PFSK-1 (cell line): ENCODE results near the gene ZNF611.

Experiments
- POLR2AphosphoS5 ChIP-seq: IDR thresholded peaks from 2 replicates; pipeline ENCODE4 v1.6.1; 2012; ENCODE audit warnings: low read depth, mild to moderate bottlenecking, control low read depth, low read length, moderate library complexity
- SIN3A ChIP-seq: IDR thresholded peaks from 2 replicates; pipeline ENCODE4 v1.6.1; 2012; ENCODE audit warnings: mild to moderate bottlenecking, low read length, moderate library complexity, borderline replicate concordance; ENCODE audit not compliant: insufficient read depth
- TAF1 ChIP-seq: IDR thresholded peaks from 2 replicates; pipeline ENCODE4 v1.6.1; 2012; ENCODE audit warnings: low read length, control low read depth, borderline replicate concordance; ENCODE audit not compliant: insufficient read depth
- TF ChIP-seq, protein P1 (sequence below), 2 experiments: IDR thresholded peaks; 2 replicates each; pipeline versions ENCODE4 v1.6.1 to v1.8.0; 2011 to 2012; ENCODE audit warnings: low read depth in 2 of 2, low read length in 2 of 2, control low read depth in 1 of 2, inconsistent platforms in 1 of 2, mild to moderate bottlenecking in 1 of 2, moderate library complexity in 1 of 2; ENCODE audit not compliant: insufficient read depth in 1 of 2

DNA sequence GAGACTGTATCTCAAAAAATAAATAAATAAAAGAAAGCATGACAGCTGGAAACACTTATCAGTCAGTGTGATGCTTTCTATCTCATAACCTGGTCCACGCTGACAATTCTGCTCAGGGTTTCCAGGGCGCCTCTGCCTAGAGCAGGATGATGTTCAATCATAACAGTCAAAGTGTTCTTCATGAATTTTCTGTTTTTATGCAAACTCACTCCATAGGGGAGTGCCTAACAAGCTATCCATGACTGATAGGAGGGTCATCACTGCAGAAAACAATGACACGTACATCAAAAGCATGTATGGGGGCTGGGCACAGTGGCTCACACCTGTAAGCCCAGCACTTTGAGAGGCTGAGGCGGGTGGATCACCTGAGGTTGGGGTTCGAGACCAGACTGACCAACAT, 55.2 kb downstream of the ZNF611 start:
- TF ChIP-seq, protein P1, sequence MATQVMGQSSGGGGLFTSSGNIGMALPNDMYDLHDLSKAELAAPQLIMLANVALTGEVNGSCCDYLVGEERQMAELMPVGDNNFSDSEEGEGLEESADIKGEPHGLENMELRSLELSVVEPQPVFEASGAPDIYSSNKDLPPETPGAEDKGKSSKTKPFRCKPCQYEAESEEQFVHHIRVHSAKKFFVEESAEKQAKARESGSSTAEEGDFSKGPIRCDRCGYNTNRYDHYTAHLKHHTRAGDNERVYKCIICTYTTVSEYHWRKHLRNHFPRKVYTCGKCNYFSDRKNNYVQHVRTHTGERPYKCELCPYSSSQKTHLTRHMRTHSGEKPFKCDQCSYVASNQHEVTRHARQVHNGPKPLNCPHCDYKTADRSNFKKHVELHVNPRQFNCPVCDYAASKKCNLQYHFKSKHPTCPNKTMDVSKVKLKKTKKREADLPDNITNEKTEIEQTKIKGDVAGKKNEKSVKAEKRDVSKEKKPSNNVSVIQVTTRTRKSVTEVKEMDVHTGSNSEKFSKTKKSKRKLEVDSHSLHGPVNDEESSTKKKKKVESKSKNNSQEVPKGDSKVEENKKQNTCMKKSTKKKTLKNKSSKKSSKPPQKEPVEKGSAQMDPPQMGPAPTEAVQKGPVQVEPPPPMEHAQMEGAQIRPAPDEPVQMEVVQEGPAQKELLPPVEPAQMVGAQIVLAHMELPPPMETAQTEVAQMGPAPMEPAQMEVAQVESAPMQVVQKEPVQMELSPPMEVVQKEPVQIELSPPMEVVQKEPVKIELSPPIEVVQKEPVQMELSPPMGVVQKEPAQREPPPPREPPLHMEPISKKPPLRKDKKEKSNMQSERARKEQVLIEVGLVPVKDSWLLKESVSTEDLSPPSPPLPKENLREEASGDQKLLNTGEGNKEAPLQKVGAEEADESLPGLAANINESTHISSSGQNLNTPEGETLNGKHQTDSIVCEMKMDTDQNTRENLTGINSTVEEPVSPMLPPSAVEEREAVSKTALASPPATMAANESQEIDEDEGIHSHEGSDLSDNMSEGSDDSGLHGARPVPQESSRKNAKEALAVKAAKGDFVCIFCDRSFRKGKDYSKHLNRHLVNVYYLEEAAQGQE (IDR thresholded peaks at IDR 0.05; ENCODE audit: insufficient read depth in 1 of 2, low read depth in 2 of 2, low read length in 2 of 2): no peak
- TF ChIP-seq POLR2AphosphoS5 (no peak), TAF1 (no peak), SIN3A (no peak)
